HFFc6 (cell line): ENCODE results near the gene ZNF414. TPM values are rescaled to one million over a fixed set of nuclear protein-coding genes. Genes with fewer than 3 reads are reported as not detected.

Source experiments
- DNase-seq: peaks from one replicate; pipeline ENCODE4 v3.0.0-alpha.2; 2018
- H3K27ac Mint-ChIP-seq: 2 replicates; pipeline ENCODE4 v1.8.0; 2020; ENCODE audit warnings: mild to moderate bottlenecking, mixed read lengths
- H3K27me3 Mint-ChIP-seq: 2 replicates; pipeline ENCODE4 v1.8.0; 2021; ENCODE audit warnings: mild to moderate bottlenecking, moderate library complexity, mixed read lengths; ENCODE audit not compliant: insufficient read depth
- H3K36me3 Mint-ChIP-seq: 2 replicates; pipeline ENCODE4 v1.8.0; 2021; ENCODE audit warnings: low read depth, mixed read lengths
- H3K4me1 Mint-ChIP-seq: 2 replicates; pipeline ENCODE4 v1.8.0; 2020; ENCODE audit warnings: low read depth, mixed read lengths
- H3K4me3 Mint-ChIP-seq: 2 replicates; pipeline ENCODE4 v1.8.0; 2020; ENCODE audit warnings: mild to moderate bottlenecking, moderate library complexity, mixed read lengths
- H3K9me3 Mint-ChIP-seq: 2 replicates; pipeline ENCODE4 v1.8.0; 2020; ENCODE audit warnings: mild to moderate bottlenecking, mixed read lengths
- total RNA-seq, 6 experiments: library from RNA; stranded (reverse); fragmentation: NEBNext Ultra II Directional; extraction: Animal tissue kit (Norgen Biotek cat#: 25700); gene quantifications; 2 replicates in 1 of 6; 3 replicates in 5 of 6; pipeline ENCODE4 v1.2.3, GENCODE V29; 2021
- TF ChIP-seq, protein P1 (sequence below): fragments of 200-600 bp; sonication (generic); IDR thresholded peaks from 2 replicates; pipeline ENCODE4 v1.5.0; 2021; ENCODE audit warnings: antibody characterized with exemption, mild to moderate bottlenecking

ZNF414 gene
- total RNA-seq, 6 experiments from 2014 or later = 20.1 to 27.2 (median 25.5) TPM

DNA sequence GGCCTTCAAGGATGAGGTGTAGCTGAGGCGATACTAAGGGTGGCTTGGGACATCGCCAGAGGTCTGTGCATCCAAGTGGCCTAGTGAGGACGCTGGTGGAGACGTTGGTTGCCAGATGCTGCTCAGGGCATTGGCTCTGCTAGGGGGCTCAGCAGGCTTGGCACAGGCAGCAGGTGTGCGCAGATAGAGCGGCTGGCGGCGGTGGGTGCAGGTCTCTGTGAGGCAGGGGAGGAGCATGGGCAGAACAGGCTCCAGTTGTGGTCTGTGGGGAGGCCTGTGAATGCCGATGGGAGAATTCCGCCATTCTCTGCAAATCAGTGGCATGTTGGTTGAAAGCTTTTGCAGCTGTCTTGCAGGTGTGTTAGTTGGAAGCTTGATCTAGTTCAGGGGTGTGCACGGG lies 32.8 kb downstream of the ZNF414 start:
- Mint-ChIP-seq H3K4me1 (peaks cover 12% of the 10 kb centered on the region), H3K4me3 (no peak overlapping the region), H3K27ac (no peak overlapping the region)

DNA sequence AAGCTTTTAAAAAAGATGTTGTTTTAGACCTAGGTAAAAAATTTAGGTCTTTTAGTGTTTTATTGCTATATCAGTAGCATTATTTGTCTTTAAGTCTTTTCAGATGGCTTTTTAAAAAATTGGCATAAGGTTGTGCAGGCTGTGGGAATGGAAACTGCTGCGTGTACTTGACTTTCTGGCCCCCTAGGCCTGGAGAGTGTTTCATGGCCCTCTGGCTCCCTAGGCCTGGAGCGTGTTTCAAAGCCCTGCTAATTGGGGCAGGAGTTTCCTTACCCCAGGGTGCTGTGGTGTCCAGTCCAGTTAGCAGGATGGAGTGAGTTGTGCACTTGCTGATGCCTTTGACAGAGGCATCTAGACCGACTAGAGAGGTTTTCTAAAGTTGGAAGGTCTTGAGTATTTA lies 35.4 kb downstream of the ZNF414 start:
- peaks cover 12% of the 10 kb centered on the region for H3K4me1 Mint-ChIP-seq
- no peak for DNase-seq
- peaks cover 26% of the 10 kb centered on the region for H3K36me3 Mint-ChIP-seq
- TF ChIP-seq, protein P1, sequence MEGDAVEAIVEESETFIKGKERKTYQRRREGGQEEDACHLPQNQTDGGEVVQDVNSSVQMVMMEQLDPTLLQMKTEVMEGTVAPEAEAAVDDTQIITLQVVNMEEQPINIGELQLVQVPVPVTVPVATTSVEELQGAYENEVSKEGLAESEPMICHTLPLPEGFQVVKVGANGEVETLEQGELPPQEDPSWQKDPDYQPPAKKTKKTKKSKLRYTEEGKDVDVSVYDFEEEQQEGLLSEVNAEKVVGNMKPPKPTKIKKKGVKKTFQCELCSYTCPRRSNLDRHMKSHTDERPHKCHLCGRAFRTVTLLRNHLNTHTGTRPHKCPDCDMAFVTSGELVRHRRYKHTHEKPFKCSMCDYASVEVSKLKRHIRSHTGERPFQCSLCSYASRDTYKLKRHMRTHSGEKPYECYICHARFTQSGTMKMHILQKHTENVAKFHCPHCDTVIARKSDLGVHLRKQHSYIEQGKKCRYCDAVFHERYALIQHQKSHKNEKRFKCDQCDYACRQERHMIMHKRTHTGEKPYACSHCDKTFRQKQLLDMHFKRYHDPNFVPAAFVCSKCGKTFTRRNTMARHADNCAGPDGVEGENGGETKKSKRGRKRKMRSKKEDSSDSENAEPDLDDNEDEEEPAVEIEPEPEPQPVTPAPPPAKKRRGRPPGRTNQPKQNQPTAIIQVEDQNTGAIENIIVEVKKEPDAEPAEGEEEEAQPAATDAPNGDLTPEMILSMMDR = no peak
- H3K9me3 Mint-ChIP-seq = no peaks in the 10 kb centered on the region
- no peak overlapping the region for H3K4me3 Mint-ChIP-seq
- H3K27me3 Mint-ChIP-seq = no peaks in the 10 kb centered on the region; the same call in none of the 2 replicates
- H3K27ac Mint-ChIP-seq = no peak overlapping the region

More for the DNA sequence above, 32.8 kb downstream of the ZNF414 start:
- Mint-ChIP-seq H3K9me3 (no peaks in the 10 kb centered on the region), H3K36me3 (peaks cover 12% of the 10 kb centered on the region), H3K27me3 (no peaks in the 10 kb centered on the region; the same call in 1 of the 2 replicates)
- DNase-seq = no peak
- TF ChIP-seq, protein P1 = no peak

DNA sequence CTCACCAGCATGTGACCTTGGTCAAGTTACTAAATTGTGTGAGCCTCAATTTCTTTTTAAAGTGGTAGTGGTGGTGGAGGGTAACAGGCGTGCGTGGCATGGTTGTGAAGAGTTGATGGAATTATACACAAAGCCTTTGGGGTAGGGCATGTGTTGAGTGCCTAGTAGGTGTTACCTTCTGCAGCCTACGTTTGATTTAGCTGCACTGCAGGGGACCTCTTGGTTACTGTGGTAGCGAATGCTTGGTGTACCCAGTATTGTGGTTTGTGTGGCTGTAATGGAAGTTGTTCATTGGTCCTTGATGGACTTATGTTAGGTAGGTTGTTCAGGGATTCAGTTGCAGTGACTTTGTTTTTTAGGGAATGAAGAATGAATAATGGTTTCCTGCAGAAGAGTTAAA lies 36.1 kb downstream of the ZNF414 start:
- Mint-ChIP-seq H3K4me1 (peaks cover 12% of the 10 kb centered on the region), H3K27ac (peak overlapping the region; percentile 2; the same call in 1 of the 2 replicates)

DNA sequence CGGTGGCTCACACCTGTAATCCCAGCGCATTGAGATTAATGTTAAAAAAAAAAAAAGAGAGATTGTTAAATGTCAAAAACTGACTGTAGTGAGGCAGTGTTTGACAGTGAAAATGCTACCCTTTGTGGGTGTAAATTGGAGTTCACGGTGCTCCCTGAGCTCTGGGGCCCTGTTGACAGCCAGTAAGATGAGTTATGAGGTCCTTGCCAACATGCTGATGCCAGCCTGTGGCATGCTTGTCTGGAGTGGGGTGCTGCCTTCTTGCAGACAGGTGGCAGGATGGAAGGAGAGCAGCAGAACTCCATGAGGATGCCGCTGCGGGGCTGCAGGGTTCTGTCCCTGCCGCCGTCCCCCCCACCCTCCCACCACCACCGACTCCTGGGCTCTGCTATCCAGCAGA lies 37.4 kb downstream of the ZNF414 start:
- Mint-ChIP-seq H3K4me1 (peaks cover 12% of the 10 kb centered on the region), H3K4me3 (no peak overlapping the region), H3K27ac (no peak overlapping the region), H3K27me3 (no peaks in the 10 kb centered on the region; the same call in none of the 2 replicates), H3K9me3 (no peaks in the 10 kb centered on the region), H3K36me3 (peaks cover 21% of the 10 kb centered on the region)
- DNase-seq = no peak
- TF ChIP-seq, protein P1 = no peak

More for the DNA sequence above, 36.1 kb downstream of the ZNF414 start:
- no peak overlapping the region for H3K4me3 Mint-ChIP-seq
- TF ChIP-seq, protein P1 = no peak
- no peaks in the 10 kb centered on the region for H3K9me3 Mint-ChIP-seq
- H3K27me3 Mint-ChIP-seq = no peaks in the 10 kb centered on the region; the same call in none of the 2 replicates
- DNase-seq = no peak
- peaks cover 23% of the 10 kb centered on the region for H3K36me3 Mint-ChIP-seq

DNA sequence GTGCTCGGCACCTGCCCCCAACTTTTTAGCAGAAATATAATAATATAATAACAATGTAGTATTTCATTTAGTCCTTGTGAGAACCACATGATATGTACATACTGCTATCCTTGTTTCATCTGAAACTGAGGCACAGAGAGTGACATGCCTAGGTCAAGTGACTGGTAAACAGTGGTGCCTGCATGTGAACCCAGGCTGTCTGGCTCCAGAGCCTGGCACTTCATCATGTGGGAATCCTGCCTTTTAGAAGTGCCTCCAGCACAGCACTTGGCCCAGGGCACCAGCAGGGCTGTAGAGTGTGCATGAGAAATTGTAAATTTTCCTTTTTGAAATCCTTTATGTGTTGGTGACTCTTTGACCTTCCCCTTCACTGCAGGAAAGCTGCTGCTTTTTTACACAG lies 39.0 kb downstream of the ZNF414 start:
- Mint-ChIP-seq H3K4me3 (no peak overlapping the region), H3K27ac (no peak overlapping the region), H3K27me3 (no peaks in the 10 kb centered on the region; the same call in 1 of the 2 replicates), H3K36me3 (peaks cover 21% of the 10 kb centered on the region), H3K9me3 (no peaks in the 10 kb centered on the region), H3K4me1 (peaks cover 6% of the 10 kb centered on the region)
- no peak for DNase-seq
- TF ChIP-seq, protein P1 = no peak
